Measurements from ENCODE around the gene GPRIN3.
"Not testable (repeated sequence)": the region's sequence is repeated elsewhere in the genome, so short reads cannot be mapped to it uniquely, and the experiment has no call there.

The GPRIN3 gene

GRCh38 chr4:89212666-89213381, 94.8 kb downstream of the GPRIN3 start:
- no peak for DNase-seq

DNA sequence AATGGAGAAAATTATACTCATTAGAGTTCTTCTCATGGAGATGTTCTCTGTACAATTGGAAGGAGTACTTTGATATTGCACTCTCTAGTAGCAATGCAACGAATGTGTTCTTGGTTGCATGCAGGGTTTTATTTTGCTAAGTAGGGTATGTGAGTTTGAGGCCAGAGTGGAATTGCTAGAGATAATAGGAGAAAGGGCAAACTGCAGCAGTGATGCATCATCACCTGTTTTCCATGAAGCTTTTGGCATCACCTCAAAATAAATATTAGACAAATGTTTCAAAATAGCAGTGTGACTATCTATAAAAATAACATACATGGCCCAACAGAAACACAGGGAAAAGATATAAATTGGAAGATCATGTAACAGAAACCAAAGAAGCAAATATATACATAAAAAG, 103.0 kb downstream of the GPRIN3 start:
- DNase-seq: no peak

DNA sequence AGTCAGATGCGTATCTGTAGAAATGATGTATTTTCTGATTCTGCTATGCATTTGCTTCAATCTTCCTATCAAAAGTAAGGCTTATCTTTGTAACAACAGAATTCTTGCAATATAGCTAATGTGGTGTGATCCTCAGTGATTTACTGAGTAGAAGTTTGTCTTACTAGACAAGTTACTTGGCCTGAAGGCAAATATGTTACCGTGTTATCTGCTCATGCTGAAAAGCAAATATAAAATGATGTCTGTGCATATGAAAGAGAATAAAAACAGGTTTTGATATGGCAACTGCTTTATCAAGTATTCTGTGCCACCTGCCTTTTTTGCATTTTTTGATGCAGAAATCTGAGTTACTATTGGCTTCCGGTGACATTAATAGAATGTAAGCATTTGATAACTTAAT, 103.7 kb downstream of the GPRIN3 start:
- no peak for DNase-seq

DNA sequence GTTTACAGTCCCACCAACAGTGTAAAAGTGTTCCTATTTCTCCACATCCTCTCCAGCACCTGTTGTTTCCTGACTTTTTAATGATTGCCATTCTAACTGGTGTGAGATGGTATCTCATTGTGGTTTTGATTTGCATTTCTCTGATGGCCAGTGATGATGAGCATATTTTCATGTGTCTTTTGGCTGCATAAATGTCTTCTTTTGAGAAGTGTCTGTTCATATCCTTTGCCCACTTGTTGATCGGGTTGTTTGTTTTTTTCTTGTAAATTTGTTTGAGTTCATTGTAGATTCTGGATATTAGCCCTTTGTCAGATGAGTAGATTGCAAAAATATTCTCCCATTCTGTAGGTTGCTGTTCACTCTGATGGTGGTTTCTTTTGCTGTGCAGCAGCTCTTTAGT, 108.2 kb downstream of the GPRIN3 start:
- DNase-seq: not testable (repeated sequence)

DNA sequence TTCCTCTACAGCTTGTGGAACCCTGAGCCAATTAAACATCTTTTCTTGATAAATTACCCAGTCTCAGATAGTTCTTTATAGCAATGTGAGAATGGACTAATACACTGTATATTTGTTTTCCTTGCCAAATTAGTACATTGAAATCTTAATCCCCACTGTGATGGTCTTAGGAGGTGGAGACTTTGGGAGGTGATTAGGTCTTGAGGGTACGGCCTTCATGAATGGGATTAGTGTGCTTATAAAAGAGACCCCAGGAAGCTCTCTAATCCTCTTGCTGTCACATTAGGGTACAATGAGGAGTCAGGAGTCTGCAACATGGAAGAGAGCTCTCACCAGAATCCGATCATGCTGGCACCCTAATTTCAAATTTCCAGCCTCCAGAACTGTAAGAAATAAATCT, 109.7 kb downstream of the GPRIN3 start:
- DNase-seq: no peak

- DNase-seq: no peak
These were observed 110.9 kb downstream of the GPRIN3 start for GRCh38 chr4:89196745-89197144.

GRCh38 chr4:89196056-89196674, 111.4 kb downstream of the GPRIN3 start:
- no peak for DNase-seq

DNA sequence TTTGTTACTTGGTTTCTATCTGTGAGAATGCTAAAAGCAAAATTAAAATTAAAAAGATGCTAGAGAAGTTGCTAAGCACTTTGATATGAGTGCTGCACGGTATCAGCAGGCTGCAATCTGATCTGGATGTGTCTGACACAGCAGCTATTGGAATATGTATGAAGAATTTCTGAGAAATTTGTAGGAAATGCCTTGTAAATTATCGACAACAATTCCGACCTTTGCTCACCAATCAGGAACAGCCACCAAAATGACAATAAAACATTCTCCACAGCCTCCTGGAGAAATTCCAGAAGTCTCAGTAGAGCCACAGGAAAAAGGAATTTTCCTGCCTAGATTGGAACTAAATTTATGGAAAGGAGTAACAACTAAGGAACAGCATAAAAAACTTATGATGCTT, 113.8 kb downstream of the GPRIN3 start:
- no peak for DNase-seq
